Gastrocnemius medialis (tissue), 4 donors: Measurements from ENCODE around the gene FUOM.

Experiments
- CTCF ChIP-seq, 5 experiments: fragments of 450-650 bp in 3 of 5; fragments of 200-600 bp in 2 of 5; sonication (generic) in 2 of 5; IDR thresholded peaks in 4 of 5; conservative IDR thresholded peaks in 1 of 5; 1 replicate in 4 of 5; 2 replicates in 1 of 5; pipeline ENCODE4 v1.5.1; 2016 to 2019; ENCODE audit warnings: antibody characterized with exemption in 5 of 5, mild to moderate bottlenecking in 3 of 5, moderate library complexity in 3 of 5
- POLR2A ChIP-seq, 2 donors: fragments of 450-650 bp; IDR thresholded peaks; one replicate each; pipeline ENCODE4 v1.6.1; 2017; ENCODE audit warnings: antibody characterized with exemption in 2 of 2, mild to moderate bottlenecking in 2 of 2, moderate library complexity in 2 of 2

- TF ChIP-seq CTCF (IDR thresholded peaks at IDR 0.05 in 4 of 5, conservative IDR thresholded peaks at IDR 0.05 in 1 of 5) (no peak), POLR2A (IDR thresholded peaks at IDR 0.05) (no peak)
Observed at GRCh38 chr10:133347710-133348517, 9.9 kb downstream of the FUOM start.
